Stimulated activated naive CD8-positive, alpha-beta T cell treated with anti-CD3 and anti-CD28 coated beads, Interleukin-15, amount 100 ng/mL, for 72 hours (primary cell): Measurements from ENCODE around the gene PIGQ.

Source experiments
- ATAC-seq: fragments of 150-1000 bp; cut with Tn5 transposase; 2 replicates; pipeline ENCODE4 v1.10.0; 2021; ENCODE audit warnings: mild to moderate bottlenecking, moderate library complexity
- DNase-seq, 2 donors: peaks; one replicate each; pipeline ENCODE4 v3.0.0; 2021 to 2022
- H3K27ac Mint-ChIP-seq, 2 donors: one replicate each; pipeline ENCODE4 v1.8.0; 2022; ENCODE audit warnings: mild to moderate bottlenecking in 2 of 2, mixed read lengths in 2 of 2, moderate library complexity in 2 of 2
- H3K27me3 Mint-ChIP-seq: one replicate; pipeline ENCODE4 v1.8.0; 2022; ENCODE audit warnings: mixed read lengths
- H3K4me1 Mint-ChIP-seq: one replicate; pipeline ENCODE4 v1.8.0; 2022; ENCODE audit warnings: mild to moderate bottlenecking, mixed read lengths
- H3K4me3 Mint-ChIP-seq, 2 donors: one replicate each; pipeline ENCODE4 v1.8.0; 2022; ENCODE audit warnings: mild to moderate bottlenecking in 2 of 2, mixed read lengths in 2 of 2, moderate library complexity in 1 of 2
- H3K9me3 Mint-ChIP-seq, 2 donors: one replicate each; pipeline ENCODE4 v1.8.0; 2022; ENCODE audit warnings: mixed read lengths in 2 of 2

PIGQ gene

DNA sequence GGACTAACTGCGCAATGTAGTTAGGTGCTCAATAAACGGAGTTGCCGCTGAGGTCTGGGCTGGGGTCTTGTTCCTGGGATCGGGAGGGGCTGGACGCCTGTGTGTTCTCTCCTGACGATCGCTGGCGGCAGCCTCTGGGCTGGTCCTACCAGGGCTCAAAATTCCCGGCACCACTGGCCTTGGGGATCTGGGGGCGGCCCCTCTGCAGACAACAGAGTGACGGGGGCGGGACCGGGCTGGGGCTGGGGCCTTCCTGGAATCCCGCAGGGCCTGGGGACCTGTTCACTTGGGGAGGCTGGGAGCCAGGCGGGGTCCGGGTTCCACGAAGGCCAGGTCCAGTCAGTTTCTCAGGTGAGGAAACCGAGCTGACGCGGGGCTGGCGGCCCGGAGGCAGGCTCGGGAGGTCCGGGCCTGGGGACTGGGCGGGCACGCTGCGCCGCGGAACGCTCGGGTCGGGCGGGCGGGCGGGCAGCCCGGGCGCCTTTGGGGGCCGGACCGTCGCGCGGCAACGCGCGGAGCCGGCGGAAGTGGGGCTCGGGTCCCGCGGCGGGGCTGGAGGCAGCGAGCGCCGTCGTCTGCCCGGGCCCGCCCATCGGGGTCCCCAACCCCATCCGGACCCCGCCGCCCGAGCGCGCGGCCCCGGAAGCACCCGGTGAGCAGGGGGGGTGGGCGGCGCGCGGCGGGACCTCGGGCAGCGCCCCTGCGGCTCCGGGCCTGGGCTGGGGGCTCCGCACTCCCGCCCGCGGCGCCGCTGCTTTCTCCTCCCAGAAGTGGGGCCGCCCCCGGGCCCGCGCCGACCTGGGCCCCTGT lies at the start of gene PIGQ:
Gene PIGQ, plus strand, starts transcription at position 524 of the 810 bp plus-strand sequence. CDS start 4,107 bp downstream, outside the sequence.
- Mint-ChIP-seq H3K4me3 (peak within 1 kb of the TSS; percentile 89 to 95), H3K9me3 (no peaks in the 10 kb centered on the region), H3K27ac (peak within 1 kb of the TSS; percentile 91 to 97), H3K4me1 (peaks cover 53% of the 10 kb centered on the region), H3K27me3 (no peaks in the 10 kb centered on the region)
- DNase-seq (peak; percentile 65 to 74), ATAC-seq (peak; percentile 80)

DNA sequence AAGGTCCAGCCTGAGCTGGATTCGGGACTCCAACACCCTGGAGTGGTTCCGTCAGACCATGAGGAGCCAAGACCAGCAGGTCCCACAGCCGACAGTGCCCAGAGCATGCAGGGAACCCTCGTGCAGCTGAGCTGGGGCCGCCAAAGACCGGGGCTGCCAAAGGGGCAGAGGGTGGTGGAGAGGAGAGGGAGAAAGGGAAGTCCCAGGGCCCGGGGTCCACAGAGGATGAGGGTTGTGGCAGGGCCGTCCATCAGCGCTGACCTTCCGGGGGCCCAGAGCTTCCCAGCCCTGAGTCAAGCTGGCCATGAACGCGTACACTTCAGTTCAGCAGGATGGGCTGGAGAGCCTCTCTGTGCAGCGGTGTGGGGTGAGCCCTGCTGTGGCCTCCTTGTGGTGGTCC lies 48.9 kb upstream of the PIGQ start:
- no peak overlapping the region for H3K4me3 Mint-ChIP-seq
- no peaks in the 10 kb centered on the region for H3K9me3 Mint-ChIP-seq
- ATAC-seq (no peak), DNase-seq (no peak)
- H3K27me3 Mint-ChIP-seq: no peaks in the 10 kb centered on the region
- H3K27ac Mint-ChIP-seq: no peak overlapping the region
- H3K4me1 Mint-ChIP-seq: peaks cover 32% of the 10 kb centered on the region

DNA sequence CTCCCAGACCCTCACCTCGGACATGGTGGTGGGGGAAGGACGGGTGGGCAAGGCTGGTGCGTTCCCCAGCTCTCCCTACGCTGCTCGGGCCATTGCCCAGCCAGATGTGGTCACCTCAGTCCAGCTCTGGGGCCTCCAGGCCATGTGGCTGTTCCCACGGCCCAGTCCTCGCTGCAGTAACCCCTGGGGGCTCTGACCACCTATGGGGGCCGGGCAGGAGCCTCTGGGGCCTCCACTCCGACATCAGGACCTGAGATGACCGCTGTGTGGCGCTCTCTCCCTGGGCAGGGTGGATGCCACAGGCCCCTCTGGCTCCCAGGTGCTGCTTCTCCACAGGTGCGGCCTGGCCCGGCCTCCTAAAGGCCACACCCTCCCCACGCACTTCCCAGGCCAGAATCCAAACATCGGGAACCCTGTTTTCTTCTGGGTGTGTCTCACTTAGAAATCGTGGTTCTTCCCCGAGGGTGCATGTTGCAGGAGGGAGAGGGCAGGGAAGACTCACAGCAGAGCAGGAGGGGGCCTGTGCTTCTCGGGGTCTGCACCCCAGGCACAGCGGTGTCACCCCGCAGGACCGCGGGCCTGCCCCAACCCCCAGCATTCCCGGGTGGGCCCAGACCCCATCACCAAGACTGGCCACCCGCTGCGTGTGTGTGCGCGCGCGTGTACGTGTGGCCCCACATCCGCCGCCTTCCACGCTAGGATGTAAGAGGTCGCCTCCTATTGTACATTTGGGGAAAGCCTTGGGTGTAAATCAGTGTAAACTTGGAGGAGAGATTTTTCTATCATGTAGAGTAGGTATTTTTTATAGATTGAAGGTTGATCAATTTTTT lies 48.2 kb upstream of the PIGQ start:
- H3K4me3 Mint-ChIP-seq: no peak overlapping the region
- DNase-seq (no peak), ATAC-seq (no peak)
- H3K27ac Mint-ChIP-seq: no peak overlapping the region
- no peaks in the 10 kb centered on the region for H3K27me3 Mint-ChIP-seq
- no peaks in the 10 kb centered on the region for H3K9me3 Mint-ChIP-seq
- H3K4me1 Mint-ChIP-seq: peaks cover 39% of the 10 kb centered on the region

DNA sequence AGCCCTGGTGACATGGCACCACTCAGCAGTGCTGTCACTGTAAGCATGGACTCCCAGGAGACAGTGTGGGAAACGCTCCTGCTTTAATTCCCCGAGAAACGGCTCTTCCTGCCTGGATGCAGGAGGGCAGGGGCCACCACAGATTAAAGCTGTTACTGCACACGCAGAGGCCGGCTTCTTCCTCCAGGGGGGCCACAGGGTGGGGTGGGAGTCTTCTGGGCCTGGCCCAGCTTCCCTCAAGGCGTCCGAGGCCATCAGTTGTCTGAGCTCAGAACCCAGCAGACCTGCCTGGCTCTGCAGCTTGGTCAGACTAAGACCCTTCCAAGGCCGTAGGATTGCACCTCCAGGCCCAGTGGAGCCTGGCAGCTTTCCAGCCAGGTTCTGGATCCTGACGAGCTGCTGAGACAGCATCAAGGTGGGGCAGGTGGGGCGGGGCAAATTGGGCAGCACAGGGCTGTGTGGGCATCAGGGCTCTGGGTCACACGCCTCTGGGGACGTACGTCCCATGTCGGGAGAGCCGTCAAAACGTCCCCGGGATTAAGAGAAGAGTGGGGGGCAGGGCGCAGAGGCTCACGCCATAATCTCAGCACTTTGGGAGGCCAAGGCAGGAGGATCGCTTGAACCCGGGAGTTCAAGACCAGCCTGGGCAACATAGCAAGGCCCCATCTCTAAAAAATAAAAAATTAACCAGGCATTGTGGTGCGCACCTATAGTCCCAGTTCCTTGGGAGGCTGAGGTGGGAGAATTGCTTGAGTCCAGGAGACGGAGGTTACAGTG lies 47.3 kb upstream of the PIGQ start:
- Mint-ChIP-seq H3K4me3 (no peak overlapping the region), H3K27ac (peak overlapping the region; percentile 10 to 43), H3K27me3 (no peaks in the 10 kb centered on the region), H3K4me1 (peaks cover 42% of the 10 kb centered on the region), H3K9me3 (no peaks in the 10 kb centered on the region)
- DNase-seq (no peak), ATAC-seq (no peak)

DNA sequence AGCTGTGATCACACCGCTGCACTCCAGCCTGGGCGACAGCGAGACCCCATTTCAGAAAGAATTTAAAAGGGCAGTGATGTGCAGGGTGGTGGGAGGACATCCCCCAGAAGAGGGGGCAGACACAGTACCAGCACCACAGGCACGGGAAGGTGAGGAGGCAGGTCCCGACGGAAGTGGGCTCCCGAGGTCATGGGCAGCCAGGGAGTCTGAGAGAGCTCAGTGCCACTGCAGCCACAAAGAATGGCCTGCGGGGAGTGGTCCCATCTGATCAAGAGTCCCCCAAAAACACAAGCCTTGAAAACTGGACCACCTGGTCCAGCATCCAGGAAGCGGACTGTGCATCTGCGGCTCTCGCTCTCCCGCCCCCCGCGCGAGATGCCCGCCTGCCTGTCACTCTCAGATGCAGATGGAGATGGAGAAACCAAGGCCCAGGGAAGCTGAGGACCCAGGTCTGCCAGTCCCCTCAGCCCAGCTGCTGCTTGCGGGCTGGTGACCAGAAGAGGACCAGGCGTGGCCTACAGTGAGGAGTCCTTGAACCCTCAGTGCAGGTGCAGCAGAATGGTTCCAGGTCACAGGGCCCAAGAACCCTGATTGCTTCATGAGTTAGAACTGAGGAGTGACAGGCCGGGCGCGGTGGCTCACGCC lies 46.5 kb upstream of the PIGQ start:
- Mint-ChIP-seq H3K9me3 (no peaks in the 10 kb centered on the region), H3K4me1 (peaks cover 42% of the 10 kb centered on the region), H3K27me3 (no peaks in the 10 kb centered on the region), H3K4me3 (no peak overlapping the region), H3K27ac (peak overlapping the region; percentile 43 to 71)
- no peak for ATAC-seq
- no peak for DNase-seq

DNA sequence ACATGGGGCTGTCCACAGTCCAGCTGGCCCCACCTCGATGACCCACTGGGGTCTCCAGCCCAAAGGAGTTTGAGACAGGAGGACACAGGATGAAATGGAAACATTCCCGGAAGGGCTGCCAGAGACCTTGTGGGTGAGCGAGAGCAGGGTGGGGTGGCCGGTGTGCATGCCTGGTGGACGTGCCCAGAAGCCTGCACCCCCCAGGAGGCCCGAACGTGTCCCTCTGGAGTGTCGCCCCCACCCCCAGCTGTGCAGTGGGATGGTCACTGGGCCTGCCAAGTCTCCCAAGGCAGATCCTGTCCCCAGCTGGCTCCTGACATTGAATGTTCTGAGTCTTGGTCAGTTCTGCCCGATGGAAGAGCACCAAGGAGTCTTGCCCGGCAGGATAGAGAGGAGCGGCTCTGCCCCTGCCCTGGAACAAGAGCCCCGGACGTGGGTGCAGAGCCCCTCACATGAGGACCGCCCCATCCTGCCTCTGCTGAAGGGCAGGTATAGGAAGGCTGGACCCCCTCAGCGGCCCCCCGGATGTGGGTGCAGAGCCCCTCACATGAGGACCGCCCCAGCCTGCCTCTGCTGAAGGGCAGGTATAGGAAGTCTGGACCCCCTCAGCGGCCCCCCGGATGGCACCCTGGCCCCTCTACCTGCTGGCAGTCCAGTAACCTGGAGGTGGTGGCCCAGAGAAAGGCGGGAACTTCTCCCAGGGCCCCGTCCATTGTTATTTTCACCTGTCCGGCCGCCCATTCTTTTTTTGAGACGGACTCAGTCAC lies 45.3 kb upstream of the PIGQ start:
- H3K27ac Mint-ChIP-seq: peak overlapping the region; percentile 98 to 99
- ATAC-seq: no peak
- H3K27me3 Mint-ChIP-seq: no peaks in the 10 kb centered on the region
- peak overlapping the region; percentile 82 to 87 for H3K4me3 Mint-ChIP-seq
- DNase-seq: no peak
- peaks cover 53% of the 10 kb centered on the region for H3K4me1 Mint-ChIP-seq
- no peaks in the 10 kb centered on the region for H3K9me3 Mint-ChIP-seq

DNA sequence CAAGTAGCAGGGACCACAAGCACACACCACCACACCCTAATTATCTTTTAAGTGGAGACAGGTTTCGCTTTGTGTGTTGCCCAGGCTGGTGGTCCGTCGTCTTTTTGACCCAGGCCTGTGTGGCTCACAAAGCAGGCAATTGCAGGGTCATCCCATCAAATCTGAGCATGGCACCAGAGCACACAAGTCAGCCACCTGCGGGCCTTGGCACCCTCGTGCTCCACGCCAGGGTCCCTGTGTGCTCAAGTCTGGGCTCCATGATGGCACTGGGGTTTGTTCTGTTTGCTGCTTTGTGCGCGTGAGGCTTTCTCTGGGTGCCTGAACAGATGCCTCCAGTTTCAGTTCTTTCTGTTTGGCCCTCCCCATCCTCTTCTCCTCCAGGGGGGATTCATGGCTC lies 44.6 kb upstream of the PIGQ start:
- Mint-ChIP-seq H3K4me3 (peak overlapping the region; percentile 82 to 87), H3K27me3 (no peaks in the 10 kb centered on the region), H3K9me3 (no peaks in the 10 kb centered on the region), H3K4me1 (peaks cover 59% of the 10 kb centered on the region), H3K27ac (peak overlapping the region; percentile 98 to 99)
- peak; percentile 5 for ATAC-seq
- no peak for DNase-seq

DNA sequence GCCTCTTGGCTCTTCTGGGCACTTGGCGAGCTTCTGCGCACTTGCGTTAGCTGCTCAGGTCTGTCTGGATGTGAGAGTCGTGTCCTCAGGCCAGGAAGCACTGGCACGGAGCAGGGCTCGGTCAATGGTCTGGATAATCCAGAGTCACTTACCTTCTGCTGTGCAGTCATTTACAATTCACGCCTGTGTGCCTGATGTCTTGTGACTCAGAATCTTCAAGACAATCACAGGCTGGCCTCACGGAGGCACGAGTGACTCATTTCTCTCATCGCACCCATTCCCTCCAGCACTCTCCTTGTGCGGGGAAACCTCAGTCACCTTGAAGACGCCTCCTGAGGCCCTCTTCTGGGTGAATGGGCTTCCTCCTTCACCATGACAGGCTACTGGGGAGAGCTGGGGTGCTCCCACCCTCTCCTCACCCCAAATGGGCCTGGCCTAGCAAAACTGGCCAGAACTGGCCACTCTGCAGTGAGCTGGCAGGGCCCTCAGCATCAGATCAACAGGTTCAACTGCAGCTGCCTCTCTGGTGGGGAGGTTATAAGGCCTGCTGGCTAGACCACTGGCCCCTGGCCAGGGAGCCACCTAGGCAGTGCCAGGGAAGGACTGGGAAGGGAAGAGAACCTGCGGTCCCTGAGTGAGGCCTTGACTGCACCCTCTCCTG lies 44.1 kb upstream of the PIGQ start:
- H3K4me1 Mint-ChIP-seq: peaks cover 65% of the 10 kb centered on the region
- DNase-seq (peak; percentile 77 to 89), ATAC-seq (peak; percentile 79)
- H3K9me3 Mint-ChIP-seq: no peaks in the 10 kb centered on the region
- peak overlapping the region; percentile 82 to 87 for H3K4me3 Mint-ChIP-seq
- H3K27ac Mint-ChIP-seq: peak overlapping the region; percentile 98 to 99
- no peaks in the 10 kb centered on the region for H3K27me3 Mint-ChIP-seq

DNA sequence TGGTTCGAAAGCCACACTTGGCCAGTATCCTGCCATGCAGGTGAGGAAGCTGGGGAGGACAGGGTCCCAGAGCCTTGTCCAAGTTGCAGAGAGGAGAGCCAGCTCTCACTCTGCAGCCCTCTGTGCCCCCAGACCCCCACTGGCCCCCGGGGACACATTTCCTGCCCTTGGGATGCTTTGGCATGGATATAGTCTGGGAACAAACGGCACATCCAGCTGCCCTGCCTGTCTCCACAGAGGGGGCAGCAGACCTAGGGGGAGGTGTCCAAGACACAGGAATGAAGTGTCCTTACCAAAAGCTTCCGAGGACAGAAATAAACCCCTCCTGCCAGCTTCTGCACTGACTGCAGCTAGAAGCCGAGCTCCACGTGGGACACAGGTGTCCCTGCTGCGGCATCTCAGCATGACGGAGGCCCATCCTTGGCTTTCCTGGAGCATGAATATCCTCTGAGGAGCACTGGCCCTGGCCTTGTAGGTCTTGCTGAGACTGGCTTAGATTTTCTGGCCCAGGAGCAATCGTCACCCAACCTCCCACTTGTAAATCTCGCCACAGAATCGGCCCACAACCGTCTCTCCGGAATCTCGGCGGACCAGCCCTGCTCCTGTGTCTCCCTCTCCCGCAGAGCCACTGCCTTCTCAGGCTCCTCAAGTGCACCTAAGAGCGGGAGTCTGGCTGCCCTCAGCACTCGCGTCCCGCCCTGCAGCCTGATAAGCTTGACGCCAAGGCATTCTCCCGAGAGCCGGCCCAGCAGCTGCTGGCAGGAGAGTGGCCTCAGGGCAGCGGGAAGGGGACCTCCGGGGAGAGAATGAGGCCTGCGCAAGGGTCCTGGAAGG lies 43.4 kb upstream of the PIGQ start:
- Mint-ChIP-seq H3K4me1 (peaks cover 65% of the 10 kb centered on the region), H3K9me3 (no peaks in the 10 kb centered on the region), H3K27ac (peak overlapping the region; percentile 98 to 99), H3K27me3 (no peaks in the 10 kb centered on the region), H3K4me3 (peak overlapping the region; percentile 82 to 87)
- ATAC-seq (no peak), DNase-seq (peak; percentile 18 to 26)

DNA sequence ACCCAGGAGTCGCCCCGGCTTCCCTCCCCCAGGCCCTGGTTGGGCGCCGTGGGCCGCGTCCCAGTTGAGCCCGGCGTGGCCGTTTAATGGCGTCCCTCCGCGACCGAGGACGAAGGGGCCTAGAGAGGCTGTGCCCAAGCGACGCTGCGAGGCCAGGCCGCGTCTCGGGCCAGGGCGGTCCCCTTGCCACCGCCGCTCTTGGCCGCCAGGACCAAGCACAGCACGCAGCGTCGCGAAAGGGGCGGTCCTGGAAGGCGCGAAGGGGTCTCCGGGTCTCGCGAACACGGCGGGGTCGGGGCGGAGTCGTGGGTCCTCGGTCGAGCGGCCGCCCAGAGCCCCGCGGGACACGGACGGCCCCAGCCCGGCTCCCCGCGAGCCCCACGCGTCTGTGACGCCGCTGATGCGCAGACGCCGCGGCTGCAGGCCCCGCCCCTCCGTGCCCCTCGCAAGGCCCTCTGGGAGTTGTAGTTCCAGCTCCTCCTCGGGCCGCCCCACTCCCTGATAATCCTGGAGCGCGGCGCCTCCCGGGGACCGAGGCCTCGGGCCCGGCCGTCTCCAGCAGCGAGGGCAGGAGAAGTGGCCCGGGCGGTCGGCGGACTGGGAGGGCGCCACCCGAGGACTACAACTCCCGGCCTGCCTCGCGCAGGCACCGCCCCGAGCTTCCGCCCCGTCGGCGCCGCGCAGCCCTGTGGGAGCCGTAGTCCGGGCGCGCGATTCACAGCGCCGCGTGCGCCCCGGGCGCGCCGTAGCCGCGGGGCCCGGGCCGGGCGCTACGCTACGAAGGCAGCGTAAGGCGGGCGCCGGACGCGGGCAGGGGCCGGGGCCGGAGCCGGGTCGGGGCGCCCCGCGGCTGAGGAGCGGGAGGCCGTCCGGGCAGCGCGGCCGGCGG lies 42.5 kb upstream of the PIGQ start, which contains the start of gene CAPN15:
Gene CAPN15, plus strand, starts transcription at position 698 of the 889 bp plus-strand sequence. CDS start 19,127 bp downstream, outside the sequence.
- peaks cover 65% of the 10 kb centered on the region for H3K4me1 Mint-ChIP-seq
- H3K27ac Mint-ChIP-seq: peak within 1 kb of the TSS; percentile 94 to 99
- H3K27me3 Mint-ChIP-seq: no peaks in the 10 kb centered on the region
- no peaks in the 10 kb centered on the region for H3K9me3 Mint-ChIP-seq
- DNase-seq (peak; percentile 89 to 91), ATAC-seq (peak; percentile 79)
- peak within 1 kb of the TSS; percentile 92 to 95 for H3K4me3 Mint-ChIP-seq

DNA sequence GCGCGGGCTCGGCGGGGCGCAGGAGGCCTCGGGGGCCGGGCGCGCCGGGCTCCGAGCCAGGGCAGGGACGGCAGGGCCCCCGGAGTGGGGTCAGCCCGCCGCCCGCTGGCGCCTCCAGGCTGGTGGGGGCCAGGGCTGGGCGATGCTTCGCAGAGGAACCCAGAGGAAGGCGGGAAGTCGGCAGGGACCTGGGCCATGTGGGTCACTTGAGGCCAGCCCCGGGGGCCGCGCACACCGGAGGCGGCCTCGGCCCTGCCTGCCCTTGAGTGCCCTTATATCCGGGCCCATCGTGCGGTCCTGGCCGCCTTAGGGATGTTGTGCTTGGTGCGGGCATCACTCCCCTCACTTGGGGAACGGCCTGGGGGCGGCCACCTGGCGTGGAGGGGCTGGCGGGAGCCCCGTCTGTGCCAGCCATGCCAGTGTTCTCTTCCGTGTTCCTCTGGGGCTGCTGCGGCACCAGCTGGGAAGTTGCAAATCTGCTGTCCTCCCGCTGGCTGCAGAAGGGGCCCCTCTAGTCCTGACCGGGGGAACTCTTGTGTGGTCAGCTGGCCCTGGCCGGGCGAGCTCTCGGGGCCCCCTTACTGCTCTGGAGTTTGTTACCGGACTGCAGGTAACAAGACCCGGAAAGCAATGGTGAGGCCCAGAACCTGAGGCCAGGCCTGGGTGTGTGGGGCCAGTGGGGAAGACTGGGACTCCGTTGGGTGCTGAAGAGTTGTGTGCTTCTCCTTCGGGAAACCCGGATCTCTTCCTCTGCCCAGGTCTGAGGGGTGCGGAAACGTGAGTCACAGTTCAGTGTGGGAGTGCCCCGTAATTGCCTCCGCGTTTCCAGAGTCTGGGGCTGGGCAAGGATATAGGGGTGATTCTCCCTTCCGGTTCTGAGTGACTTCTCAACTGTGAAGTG lies 41.4 kb upstream of the PIGQ start:
- Mint-ChIP-seq H3K27me3 (no peaks in the 10 kb centered on the region), H3K4me1 (peaks cover 61% of the 10 kb centered on the region), H3K9me3 (no peaks in the 10 kb centered on the region), H3K27ac (peak overlapping the region; percentile 93 to 94), H3K4me3 (peak overlapping the region; percentile 92 to 95)
- ATAC-seq: peak; percentile 8
- DNase-seq: peak; percentile 49 to 59
